Measurements from ENCODE around the gene SIL1. TPM values are rescaled to one million over a fixed set of nuclear protein-coding genes. Genes with fewer than 3 reads are reported as not detected.

The SIL1 gene
- total and polyA plus RNA-seq, 10 donors = 23.4 to 42.3 (median 32.6) TPM

GRCh38 chr5:138961729-138962128 lies 236.4 kb downstream of the SIL1 start:
- Histone ChIP-seq H3K4me3 (no peak overlapping the region), H3K27me3 (replicated peaks in 1 of 7) (no peaks in the 10 kb centered on the region), H3K9me3 (no peaks in the 10 kb centered on the region), H3K27ac (peak overlapping the region in 2 of 8 donors; percentile 8 to 14), H3K36me3 (no peaks in the 10 kb centered on the region), H3K4me1 (peaks cover 0 to 22% (median 11%) of the 10 kb centered on the region in 6 donors)
- 83 to 95% (median 89%) methylated on average over 1 of the region's 1 CpG for WGBS, 5 donors
- no peak for DNase-seq
- intact Hi-C loops (cut with DNase I; ENCODE audit: low total_unique reads) = no loop called here
- TF ChIP-seq POLR2AphosphoS5 (IDR thresholded peaks at IDR 0.05) (no peak), POLR2A (IDR thresholded peaks at IDR 0.05) (no peak), CTCF (IDR thresholded peaks at IDR 0.05 in 8 of 11, conservative IDR thresholded peaks at IDR 0.05 in 3 of 11) (no peak)

- H3K9me3 ChIP-seq = no peaks in the 10 kb centered on the region
- TF ChIP-seq POLR2AphosphoS5 (IDR thresholded peaks at IDR 0.05) = no peak
- no peak for TF ChIP-seq CTCF (IDR thresholded peaks at IDR 0.05 in 8 of 11, conservative IDR thresholded peaks at IDR 0.05 in 3 of 11)
- no peak for TF ChIP-seq POLR2A (IDR thresholded peaks at IDR 0.05)
- no peak for DNase-seq
- no peak overlapping the region for H3K4me3 ChIP-seq
- no peaks in the 10 kb centered on the region for H3K27me3 ChIP-seq (replicated peaks in 1 of 7)
- 93 to 100% (median 96%) methylated on average over 1 of the region's 1 CpG for WGBS, 5 donors
- intact Hi-C loops (cut with DNase I; ENCODE audit: low total_unique reads) = no loop called here
- H3K27ac ChIP-seq = peak overlapping the region in 2 of 8 donors; percentile 8 to 14
- no peaks in the 10 kb centered on the region for H3K36me3 ChIP-seq
- peaks cover 0 to 22% (median 11%) of the 10 kb centered on the region in 6 donors for H3K4me1 ChIP-seq
These were observed 236.9 kb downstream of the SIL1 start for GRCh38 chr5:138961221-138961620.

- peak overlapping the region in 1 of 8 donors; percentile 9 for H3K27ac ChIP-seq
- no peak for TF ChIP-seq POLR2A (IDR thresholded peaks at IDR 0.05)
- no peak for TF ChIP-seq CTCF (IDR thresholded peaks at IDR 0.05 in 8 of 11, conservative IDR thresholded peaks at IDR 0.05 in 3 of 11)
- TF ChIP-seq POLR2AphosphoS5 (IDR thresholded peaks at IDR 0.05) = no peak
- H3K4me3 ChIP-seq = no peak overlapping the region
- no peaks in the 10 kb centered on the region for H3K36me3 ChIP-seq
- peaks cover 0 to 30% (median 16%) of the 10 kb centered on the region in 6 donors for H3K4me1 ChIP-seq
- no peaks in the 10 kb centered on the region for H3K9me3 ChIP-seq
- no peaks in the 10 kb centered on the region for H3K27me3 ChIP-seq (replicated peaks in 1 of 7)
- intact Hi-C loops (cut with DNase I; ENCODE audit: low total_unique reads) = no loop called here
- 86 to 90% (median 89%) methylated on average over 5 of the region's 5 CpGs for WGBS, 5 donors
- DNase-seq = no peak
These were observed 237.9 kb downstream of the SIL1 start for GRCh38 chr5:138960145-138960692.

GRCh38 chr5:138956801-138957200 lies 241.4 kb downstream of the SIL1 start:
- Histone ChIP-seq H3K27ac (no peak overlapping the region), H3K4me1 (peaks cover 13 to 42% (median 31%) of the 10 kb centered on the region in 6 donors), H3K9me3 (no peaks in the 10 kb centered on the region), H3K4me3 (no peak overlapping the region), H3K27me3 (replicated peaks in 1 of 7) (no peaks in the 10 kb centered on the region), H3K36me3 (no peaks in the 10 kb centered on the region)
- WGBS, 5 donors = 73 to 100% (median 91%) methylated on average over 1 of the region's 1 CpG
- no peak for DNase-seq
- TF ChIP-seq POLR2A (IDR thresholded peaks at IDR 0.05) = no peak
- no peak for TF ChIP-seq CTCF (IDR thresholded peaks at IDR 0.05 in 8 of 11, conservative IDR thresholded peaks at IDR 0.05 in 3 of 11)
- no peak for TF ChIP-seq POLR2AphosphoS5 (IDR thresholded peaks at IDR 0.05)
- intact Hi-C loops (cut with DNase I; ENCODE audit: low total_unique reads) = no loop called here

Measured in spleen (tissue), 11 donors.